Endothelial cell of umbilical vein (primary cell): ENCODE results near the gene PLEKHB2.
"Not testable (repeated sequence)": the region's sequence is repeated elsewhere in the genome, so short reads cannot be mapped to it uniquely, and the experiment has no call there.

Experiments used
- CTCF ChIP-seq, 2 donors: IDR thresholded peaks; 1 replicate in 1 of 2; 2 replicates in 1 of 2; pipeline ENCODE4 v1.5.1; 2011; ENCODE audit warnings: low read length in 2 of 2, mild to moderate bottlenecking in 2 of 2, moderate library complexity in 2 of 2, control low read depth in 1 of 2, inconsistent platforms in 1 of 2, low read depth in 1 of 2; ENCODE audit not compliant: insufficient read depth in 1 of 2; ENCODE audit errors: extremely low read depth in 1 of 2
- EZH2 ChIP-seq: IDR thresholded peaks from 2 replicates; pipeline ENCODE4 v1.6.1; 2012; ENCODE audit warnings: borderline replicate concordance, low read depth, mild to moderate bottlenecking, moderate library complexity, low read length, inconsistent platforms; ENCODE audit not compliant: severe bottlenecking
- FOS ChIP-seq: IDR thresholded peaks from 2 replicates; pipeline ENCODE4 v1.6.1; 2011; ENCODE audit warnings: mild to moderate bottlenecking, low read length, moderate library complexity, borderline replicate concordance; ENCODE audit not compliant: insufficient read depth
- JUN ChIP-seq: IDR thresholded peaks from 2 replicates; pipeline ENCODE4 v1.6.1; 2011; ENCODE audit warnings: borderline replicate concordance, low read depth; ENCODE audit not compliant: insufficient read length, insufficient read depth
- MAX ChIP-seq: IDR thresholded peaks from 2 replicates; pipeline ENCODE4 v1.6.1; 2011; ENCODE audit not compliant: insufficient read depth, insufficient read length
- MYC ChIP-seq: IDR thresholded peaks from one replicate; pipeline ENCODE4 v1.6.1; 2011; ENCODE audit warnings: mild to moderate bottlenecking, low read depth, low read length
- POLR2A ChIP-seq: IDR thresholded peaks from 2 replicates; pipeline ENCODE4 v1.6.1; 2012; ENCODE audit warnings: low read depth, mild to moderate bottlenecking, control low read depth, low read length
- POLR2AphosphoS5 ChIP-seq: IDR thresholded peaks from 2 replicates; pipeline ENCODE4 v1.6.1; 2012; ENCODE audit warnings: low read depth, mild to moderate bottlenecking, control low read depth, low read length, moderate library complexity; ENCODE audit not compliant: insufficient read depth

GRCh38 chr2:131079931-131080330 is 25.2 kb upstream of the PLEKHB2 start:
- not testable (repeated sequence) for TF ChIP-seq CTCF (IDR thresholded peaks at IDR 0.05; ENCODE audit: extremely low read depth in 1 of 2, insufficient read depth in 1 of 2, low read depth in 1 of 2, low read length in 2 of 2); EZH2; POLR2AphosphoS5; POLR2A; MAX; MYC; FOS; JUN
